UCSD-AML1 (cell line): ENCODE data around the gene PAK1IP1.
"Not testable (repeated sequence)": the region's sequence is repeated elsewhere in the genome, so short reads cannot be mapped to it uniquely, and the experiment has no call there.

Experiments
- DNase-seq: peaks from one replicate; lab custom pipeline; 2025; ENCODE audit not compliant: unreplicated experiment; lab: John Stamatoyannopoulos, UW

PAK1IP1 gene

GRCh38 chr6:10694302-10695085 lies at the start of gene PAK1IP1, which contains the start of gene C6orf52:
Gene PAK1IP1 (plus strand): TSS chr6:10694972. CDS start chr6:10694986, 14 bp downstream.
Gene C6orf52 (minus strand): TSS chr6:10694616. CDS start chr6:10687550, 7,066 bp downstream.
- DNase-seq = peak; percentile 91

GRCh38 chr6:10655508-10656055 lies 39.2 kb upstream of the PAK1IP1 start:
- DNase-seq = no peak

- no peak for DNase-seq
These were observed 35.7 kb upstream of the PAK1IP1 start for GRCh38 chr6:10658910-10659698.

- no peak for DNase-seq
These were observed 34.9 kb upstream of the PAK1IP1 start for GRCh38 chr6:10659699-10660348.

GRCh38 chr6:10660431-10661191 lies 34.2 kb upstream of the PAK1IP1 start:
- DNase-seq = not testable (repeated sequence)

- DNase-seq = no peak
These were observed 32.6 kb upstream of the PAK1IP1 start for GRCh38 chr6:10662207-10662606.

- no peak for DNase-seq
These were observed 32.0 kb upstream of the PAK1IP1 start for GRCh38 chr6:10662742-10663141.

- not testable (repeated sequence) for DNase-seq
These were observed 29.2 kb upstream of the PAK1IP1 start for GRCh38 chr6:10665595-10665994.

- no peak for DNase-seq
These were observed 26.4 kb upstream of the PAK1IP1 start for GRCh38 chr6:10668126-10668917.

- no peak for DNase-seq
These were observed 18.4 kb upstream of the PAK1IP1 start for GRCh38 chr6:10676403-10676802.

- DNase-seq = no peak
These were observed 16.3 kb upstream of the PAK1IP1 start for GRCh38 chr6:10678456-10678855.

GRCh38 chr6:10681795-10682194 lies 13.0 kb upstream of the PAK1IP1 start:
- DNase-seq = no peak

- DNase-seq = no peak
These were observed 12.3 kb upstream of the PAK1IP1 start for GRCh38 chr6:10682355-10682988.

GRCh38 chr6:10684618-10685017 lies 10.2 kb upstream of the PAK1IP1 start:
- DNase-seq = no peak

GRCh38 chr6:10685092-10685915 lies 9.5 kb upstream of the PAK1IP1 start:
- no peak for DNase-seq

GRCh38 chr6:10686901-10687300 lies 7.9 kb upstream of the PAK1IP1 start:
- no peak for DNase-seq

GRCh38 chr6:10687582-10687981 lies 7.2 kb upstream of the PAK1IP1 start:
- DNase-seq = no peak

- DNase-seq = no peak
These were observed 3.9 kb upstream of the PAK1IP1 start for GRCh38 chr6:10690651-10691445.
